Ramos (cell line): ENCODE results near the gene RNF223.

Source experiments
- in situ Hi-C: fragments of 300-500 bp; cut with MboI; formaldehyde crosslinking; loops from one replicate; pipeline ENCODE4 v1.14.3; 2022; ENCODE audit warnings: low sequenced_read_pairs; ENCODE audit not compliant: unreplicated experiment

RNF223 gene

GRCh38 chr1:1089731-1090423 lies 15.8 kb upstream of the RNF223 start:
- in situ Hi-C loops = no loop called here

- in situ Hi-C loops = no loop called here
Observed at GRCh38 chr1:1088801-1089680, 14.9 kb upstream of the RNF223 start.

- in situ Hi-C loops = no loop called here
Observed at GRCh38 chr1:1088029-1088800, 14.1 kb upstream of the RNF223 start.

GRCh38 chr1:1087351-1088028 lies 13.4 kb upstream of the RNF223 start:
- in situ Hi-C loops = no loop called here

GRCh38 chr1:1086911-1087341 lies 12.8 kb upstream of the RNF223 start:
- in situ Hi-C loops = no loop called here

GRCh38 chr1:1085911-1086841 lies 12.1 kb upstream of the RNF223 start:
- in situ Hi-C loops = no loop called here

- in situ Hi-C loops = no loop called here
Observed at GRCh38 chr1:1085171-1085841, 11.2 kb upstream of the RNF223 start.

GRCh38 chr1:1084372-1085170 lies 10.5 kb upstream of the RNF223 start:
- in situ Hi-C loops = no loop called here

- in situ Hi-C loops = no loop called here
Observed at GRCh38 chr1:1083416-1084371, 9.6 kb upstream of the RNF223 start.

- in situ Hi-C loops = no loop called here
Observed at GRCh38 chr1:1082776-1083415, 8.8 kb upstream of the RNF223 start.

- in situ Hi-C loops = no loop called here
Observed at GRCh38 chr1:1082239-1082775, 8.2 kb upstream of the RNF223 start.

- in situ Hi-C loops = no loop called here
Observed at GRCh38 chr1:1081311-1082238, 7.5 kb upstream of the RNF223 start.

GRCh38 chr1:1080951-1081310 lies 6.8 kb upstream of the RNF223 start:
- in situ Hi-C loops = no loop called here

GRCh38 chr1:1080122-1080757 lies 6.1 kb upstream of the RNF223 start:
- in situ Hi-C loops = no loop called here
